Stimulated activated naive CD8-positive, alpha-beta T cell treated with anti-CD3 and anti-CD28 coated beads, Interleukin-15, amount 100 ng/mL, for 72 hours (primary cell): ENCODE data around the gene PCDHGA4.
A peak's percentile ranks its signal among the peaks of the same experiment; 100 is the strongest.
"Not testable (repeated sequence)": the region's sequence is repeated elsewhere in the genome, so short reads cannot be mapped to it uniquely, and the experiment has no call there.

ENCODE experiments used
- ATAC-seq: fragments of 150-1000 bp; cut with Tn5 transposase; 2 replicates; pipeline ENCODE4 v1.10.0; 2021; ENCODE audit warnings: mild to moderate bottlenecking, moderate library complexity
- DNase-seq, 2 donors: peaks; one replicate each; pipeline ENCODE4 v3.0.0; 2021 to 2022
- H3K27ac Mint-ChIP-seq, 2 donors: one replicate each; pipeline ENCODE4 v1.8.0; 2022; ENCODE audit warnings: mild to moderate bottlenecking in 2 of 2, mixed read lengths in 2 of 2, moderate library complexity in 2 of 2
- H3K27me3 Mint-ChIP-seq: one replicate; pipeline ENCODE4 v1.8.0; 2022; ENCODE audit warnings: mixed read lengths
- H3K4me1 Mint-ChIP-seq: one replicate; pipeline ENCODE4 v1.8.0; 2022; ENCODE audit warnings: mild to moderate bottlenecking, mixed read lengths
- H3K4me3 Mint-ChIP-seq, 2 donors: one replicate each; pipeline ENCODE4 v1.8.0; 2022; ENCODE audit warnings: mild to moderate bottlenecking in 2 of 2, mixed read lengths in 2 of 2, moderate library complexity in 1 of 2
- H3K9me3 Mint-ChIP-seq, 2 donors: one replicate each; pipeline ENCODE4 v1.8.0; 2022; ENCODE audit warnings: mixed read lengths in 2 of 2

Gene PCDHGA4

DNA sequence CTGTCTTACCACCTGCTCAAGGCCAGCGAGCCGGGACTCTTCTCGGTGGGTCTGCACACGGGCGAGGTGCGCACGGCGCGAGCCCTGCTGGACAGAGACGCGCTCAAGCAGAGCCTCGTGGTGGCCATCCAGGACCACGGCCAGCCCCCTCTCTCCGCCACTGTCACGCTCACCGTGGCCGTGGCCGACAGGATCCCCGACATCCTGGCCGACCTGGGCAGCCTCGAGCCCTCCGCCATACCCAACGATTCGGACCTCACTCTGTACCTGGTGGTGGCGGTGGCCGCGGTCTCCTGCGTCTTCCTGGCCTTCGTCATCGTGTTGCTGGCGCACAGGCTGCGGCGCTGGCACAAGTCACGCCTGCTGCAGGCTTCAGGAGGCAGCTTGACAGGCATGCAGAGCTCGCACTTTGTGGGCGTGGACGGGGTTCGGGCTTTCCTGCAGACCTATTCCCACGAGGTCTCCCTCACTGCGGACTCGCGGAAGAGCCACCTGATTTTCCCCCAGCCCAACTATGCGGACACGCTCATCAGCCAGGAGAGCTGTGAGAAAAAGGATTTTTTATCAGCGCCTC, 14.0 kb upstream of the PCDHGA4 start:
- not testable (repeated sequence) for H3K4me1 Mint-ChIP-seq, ATAC-seq, H3K4me3 Mint-ChIP-seq, DNase-seq
- peak overlapping the region in 1 of 2 donors; percentile 63 for H3K27ac Mint-ChIP-seq
- peaks cover 96% of the 10 kb centered on the region for H3K27me3 Mint-ChIP-seq
- peaks cover 50 to 65% of the 10 kb centered on the region in 2 donors for H3K9me3 Mint-ChIP-seq

DNA sequence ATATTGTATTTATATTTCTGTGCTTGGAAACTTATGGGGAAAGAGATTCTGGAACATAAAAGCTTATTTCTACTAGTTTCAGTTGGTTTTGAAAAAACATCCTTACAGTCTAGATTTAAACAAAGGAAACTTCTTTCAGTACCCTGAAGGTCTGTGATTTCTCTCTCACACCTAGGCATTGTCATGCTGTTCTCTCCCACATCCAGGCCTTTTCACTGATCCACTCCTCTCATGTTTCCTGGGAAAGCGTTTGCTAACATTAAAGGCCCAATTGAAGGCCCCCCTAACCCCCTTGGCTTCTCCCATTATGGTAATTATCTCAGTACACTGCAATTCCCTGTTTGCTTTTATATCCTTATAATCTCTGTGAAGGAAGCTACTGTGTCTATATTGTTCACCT, 12.0 kb upstream of the PCDHGA4 start:
- Mint-ChIP-seq H3K9me3 (peaks cover 40 to 66% of the 10 kb centered on the region in 2 donors), H3K27ac (no peak overlapping the region), H3K4me1 (no peaks in the 10 kb centered on the region), H3K27me3 (peaks cover 97% of the 10 kb centered on the region), H3K4me3 (no peak overlapping the region)
- ATAC-seq: no peak
- no peak for DNase-seq

DNA sequence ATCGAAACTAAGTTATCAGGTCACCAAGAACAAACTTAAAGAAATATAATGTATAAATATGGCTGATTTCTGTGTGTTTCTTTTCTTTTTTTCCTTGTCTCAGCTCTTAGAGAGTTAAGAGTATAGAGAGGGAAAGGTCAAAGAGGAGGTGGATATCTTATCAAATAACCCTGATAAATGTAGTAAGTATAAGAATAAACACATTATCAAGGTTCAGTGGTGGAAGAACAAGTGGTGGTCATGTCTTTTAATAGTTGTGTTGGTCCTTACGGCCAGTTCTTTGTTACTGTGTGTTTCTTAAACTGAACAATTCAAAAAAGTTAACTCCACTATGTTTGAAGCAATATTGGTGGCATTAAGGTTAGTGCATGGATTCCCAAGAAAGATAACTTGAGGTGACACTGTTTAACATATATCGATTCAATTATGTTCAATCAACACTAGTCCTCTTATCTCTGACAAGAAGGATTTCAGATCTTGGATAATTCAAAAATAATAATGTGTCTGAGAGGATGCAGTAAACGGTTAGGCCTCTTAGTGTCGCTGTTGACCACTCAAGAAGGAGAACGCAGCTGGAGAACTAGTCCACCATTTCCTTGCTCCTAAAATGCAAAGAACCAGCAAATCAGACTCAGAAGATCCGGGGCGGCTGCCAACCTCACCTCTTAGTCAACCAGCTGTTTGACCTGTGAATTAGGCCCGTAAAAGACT, 11.4 kb upstream of the PCDHGA4 start, which contains the start of gene PCDHGA3:
Gene PCDHGA3, plus strand, starts transcription at position 588 of the 711 bp plus-strand sequence. CDS start 205 bp downstream, outside the sequence.
- Mint-ChIP-seq H3K9me3 (peaks cover 34 to 59% of the 10 kb centered on the region in 2 donors), H3K4me1 (no peaks in the 10 kb centered on the region), H3K4me3 (peak within 1 kb of the TSS; percentile 61 to 76), H3K27me3 (peaks cover 97% of the 10 kb centered on the region), H3K27ac (no peak within 1 kb of the TSS)
- DNase-seq (no peak), ATAC-seq (no peak)

DNA sequence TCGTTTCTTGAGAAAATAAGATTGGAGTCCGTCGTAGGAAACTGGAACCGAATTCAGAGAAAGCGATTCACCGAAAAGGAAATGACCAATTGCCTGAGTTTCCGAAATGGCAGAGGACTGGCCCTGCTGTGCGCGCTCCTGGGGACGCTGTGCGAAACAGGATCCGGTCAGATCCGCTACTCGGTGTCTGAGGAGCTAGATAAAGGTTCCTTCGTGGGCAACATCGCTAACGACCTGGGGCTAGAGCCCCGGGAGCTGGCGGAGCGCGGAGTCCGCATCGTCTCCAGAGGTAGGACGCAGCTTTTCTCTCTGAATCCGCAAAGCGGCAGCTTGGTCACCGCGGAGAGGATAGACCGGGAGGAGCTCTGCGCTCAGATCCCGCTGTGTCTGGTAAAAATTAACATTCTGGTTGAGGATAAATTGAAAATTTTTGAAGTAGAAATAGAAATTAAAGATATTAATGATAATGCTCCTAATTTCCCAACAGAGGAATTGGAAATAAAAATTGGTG, 10.8 kb upstream of the PCDHGA4 start:
- Mint-ChIP-seq H3K27me3 (peaks cover 96% of the 10 kb centered on the region), H3K27ac (no peak overlapping the region), H3K9me3 (peaks cover 34 to 53% of the 10 kb centered on the region in 2 donors), H3K4me1 (no peaks in the 10 kb centered on the region), H3K4me3 (peak overlapping the region; percentile 61 to 76)
- ATAC-seq: no peak
- DNase-seq: no peak

DNA sequence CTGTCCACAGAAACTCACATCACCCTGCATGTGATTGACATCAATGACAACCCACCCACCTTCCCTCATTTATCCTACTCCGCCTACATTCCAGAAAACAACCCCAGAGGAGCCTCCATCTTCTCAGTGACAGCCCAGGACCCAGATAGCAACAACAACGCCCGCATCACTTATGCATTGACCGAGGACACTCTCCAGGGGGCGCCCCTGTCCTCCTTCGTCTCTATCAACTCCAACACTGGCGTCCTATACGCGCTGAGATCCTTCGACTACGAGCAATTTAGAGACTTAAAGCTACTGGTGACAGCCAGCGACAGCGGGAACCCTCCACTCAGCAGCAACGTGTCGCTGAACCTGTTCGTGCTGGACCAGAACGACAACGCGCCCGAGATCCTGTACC, 9.5 kb upstream of the PCDHGA4 start:
- ATAC-seq: no peak
- H3K9me3 Mint-ChIP-seq: peaks cover 30 to 52% of the 10 kb centered on the region in 2 donors
- H3K4me1 Mint-ChIP-seq: no peaks in the 10 kb centered on the region
- DNase-seq: no peak
- peaks cover 90% of the 10 kb centered on the region for H3K27me3 Mint-ChIP-seq
- H3K4me3 Mint-ChIP-seq: no peak overlapping the region
- no peak overlapping the region for H3K27ac Mint-ChIP-seq

DNA sequence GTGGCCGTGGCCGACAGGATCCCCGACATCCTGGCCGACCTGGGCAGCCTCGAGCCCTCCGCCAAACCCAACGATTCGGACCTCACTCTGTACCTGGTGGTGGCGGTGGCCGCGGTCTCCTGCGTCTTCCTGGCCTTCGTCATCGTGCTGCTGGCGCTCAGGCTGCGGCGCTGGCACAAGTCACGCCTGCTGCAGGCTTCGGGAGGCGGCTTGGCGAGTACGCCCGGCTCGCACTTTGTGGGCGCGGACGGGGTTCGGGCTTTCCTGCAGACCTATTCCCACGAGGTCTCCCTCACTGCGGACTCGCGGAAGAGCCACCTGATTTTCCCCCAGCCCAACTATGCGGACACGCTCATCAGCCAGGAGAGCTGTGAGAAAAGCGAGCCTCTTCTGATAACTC, 8.8 kb upstream of the PCDHGA4 start:
- H3K4me3 Mint-ChIP-seq, H3K27ac Mint-ChIP-seq, H3K4me1 Mint-ChIP-seq, DNase-seq, ATAC-seq: not testable (repeated sequence)
- Mint-ChIP-seq H3K9me3 (peaks cover 28 to 48% of the 10 kb centered on the region in 2 donors), H3K27me3 (peaks cover 90% of the 10 kb centered on the region)

DNA sequence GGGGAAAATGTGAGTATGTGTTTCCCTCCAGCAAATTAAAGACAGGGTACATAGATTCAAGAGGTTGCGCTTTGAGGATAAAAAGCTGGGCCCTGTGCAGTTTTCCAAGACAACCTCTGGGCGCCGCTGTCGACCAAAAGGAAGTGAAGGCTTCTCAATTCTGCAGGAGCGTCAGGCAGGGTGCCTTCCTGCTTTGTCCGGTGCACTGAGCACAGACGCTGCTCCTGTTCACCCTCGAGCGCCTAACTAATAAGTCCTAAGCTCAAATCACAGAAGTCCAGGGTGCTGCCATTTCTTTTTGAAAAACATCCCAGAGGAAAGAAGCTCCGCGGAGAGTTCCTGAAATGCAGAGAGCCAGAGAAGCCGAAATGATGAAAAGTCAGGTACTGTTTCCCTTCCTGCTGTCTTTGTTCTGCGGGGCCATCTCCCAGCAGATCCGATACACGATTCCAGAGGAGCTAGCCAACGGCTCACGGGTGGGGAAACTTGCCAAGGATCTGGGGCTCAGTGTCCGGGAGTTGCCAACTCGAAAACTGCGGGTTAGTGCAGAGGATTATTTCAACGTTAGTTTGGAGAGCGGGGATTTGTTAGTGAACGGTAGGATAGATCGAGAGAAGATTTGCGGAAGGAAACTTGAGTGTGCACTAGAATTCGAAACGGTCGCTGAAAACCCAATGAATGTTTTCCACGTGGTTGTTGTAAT, 4.8 kb upstream of the PCDHGA4 start, which contains the start of gene PCDHGB1:
Gene PCDHGB1, plus strand, starts transcription at position 183 of the 703 bp plus-strand sequence. Its CDS starts 162 bp downstream, at position 345.
- ATAC-seq (peak; percentile 69), DNase-seq (peak in 1 of 2 donors; percentile 52)
- Mint-ChIP-seq H3K9me3 (peaks cover 20 to 41% of the 10 kb centered on the region in 2 donors), H3K27ac (no peak within 1 kb of the TSS), H3K4me1 (no peaks in the 10 kb centered on the region), H3K4me3 (peak within 1 kb of the TSS; percentile 61 to 75), H3K27me3 (peaks cover 85% of the 10 kb centered on the region)

DNA sequence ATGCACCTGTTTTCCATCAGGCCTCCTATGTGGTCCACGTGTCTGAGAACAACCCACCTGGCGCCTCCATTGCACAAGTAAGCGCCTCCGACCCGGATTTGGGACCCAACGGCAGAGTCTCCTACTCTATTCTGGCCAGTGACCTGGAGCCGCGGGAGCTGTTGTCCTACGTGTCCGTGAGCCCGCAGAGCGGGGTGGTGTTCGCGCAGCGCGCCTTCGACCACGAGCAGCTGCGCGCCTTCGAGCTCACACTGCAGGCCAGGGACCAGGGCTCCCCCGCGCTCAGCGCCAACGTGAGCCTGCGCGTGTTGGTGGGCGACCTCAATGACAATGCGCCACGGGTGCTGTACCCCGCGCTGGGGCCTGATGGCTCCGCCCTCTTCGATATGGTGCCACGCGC, 3.2 kb upstream of the PCDHGA4 start:
- peaks cover 12 to 40% of the 10 kb centered on the region in 2 donors for H3K9me3 Mint-ChIP-seq
- no peaks in the 10 kb centered on the region for H3K4me1 Mint-ChIP-seq
- ATAC-seq (no peak), DNase-seq (no peak)
- peaks cover 85% of the 10 kb centered on the region for H3K27me3 Mint-ChIP-seq
- H3K27ac Mint-ChIP-seq: no peak overlapping the region
- H3K4me3 Mint-ChIP-seq: no peak overlapping the region

DNA sequence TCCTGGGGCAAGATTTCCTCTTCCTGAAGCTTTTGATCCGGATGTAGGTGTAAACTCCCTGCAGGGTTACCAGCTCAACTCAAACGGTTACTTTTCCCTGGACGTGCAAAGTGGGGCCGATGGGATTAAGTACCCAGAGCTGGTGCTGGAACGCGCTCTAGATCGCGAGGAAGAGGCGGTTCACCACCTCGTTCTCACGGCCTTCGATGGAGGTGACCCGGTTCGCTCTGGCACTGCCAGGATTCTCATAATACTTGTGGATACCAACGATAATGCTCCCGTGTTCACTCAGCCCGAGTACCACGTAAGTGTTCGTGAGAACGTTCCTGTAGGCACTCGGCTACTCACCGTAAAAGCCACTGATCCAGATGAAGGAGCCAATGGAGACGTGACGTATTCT, 820 bp downstream of the PCDHGA4 start:
- peaks cover 83% of the 10 kb centered on the region for H3K27me3 Mint-ChIP-seq
- DNase-seq: no peak
- peaks cover 6% of the 10 kb centered on the region for H3K4me1 Mint-ChIP-seq
- no peak for ATAC-seq
- peaks cover 20 to 44% of the 10 kb centered on the region in 2 donors for H3K9me3 Mint-ChIP-seq
- H3K4me3 Mint-ChIP-seq: peak overlapping the region in 1 of 2 donors; percentile 64
- H3K27ac Mint-ChIP-seq: no peak overlapping the region

DNA sequence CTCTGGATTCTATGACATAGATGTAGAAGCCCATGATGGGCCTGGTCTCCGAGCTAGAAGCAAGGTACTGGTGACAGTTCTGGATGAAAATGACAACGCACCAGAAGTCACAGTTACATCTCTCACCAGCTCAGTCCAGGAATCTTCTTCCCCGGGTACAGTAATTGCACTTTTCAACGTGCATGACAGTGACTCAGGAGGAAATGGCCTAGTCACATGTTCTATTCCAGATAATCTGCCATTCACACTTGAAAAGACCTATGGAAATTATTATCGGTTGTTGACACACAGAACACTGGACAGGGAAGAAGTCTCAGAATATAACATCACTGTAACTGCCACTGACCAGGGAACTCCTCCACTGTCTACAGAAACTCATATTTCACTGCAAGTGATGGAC, 1.3 kb downstream of the PCDHGA4 start:
- H3K4me1 Mint-ChIP-seq: peaks cover 6% of the 10 kb centered on the region
- H3K4me3 Mint-ChIP-seq: no peak overlapping the region
- DNase-seq (no peak), ATAC-seq (no peak)
- no peak overlapping the region for H3K27ac Mint-ChIP-seq
- H3K27me3 Mint-ChIP-seq: peaks cover 83% of the 10 kb centered on the region
- H3K9me3 Mint-ChIP-seq: peaks cover 20 to 49% of the 10 kb centered on the region in 2 donors

DNA sequence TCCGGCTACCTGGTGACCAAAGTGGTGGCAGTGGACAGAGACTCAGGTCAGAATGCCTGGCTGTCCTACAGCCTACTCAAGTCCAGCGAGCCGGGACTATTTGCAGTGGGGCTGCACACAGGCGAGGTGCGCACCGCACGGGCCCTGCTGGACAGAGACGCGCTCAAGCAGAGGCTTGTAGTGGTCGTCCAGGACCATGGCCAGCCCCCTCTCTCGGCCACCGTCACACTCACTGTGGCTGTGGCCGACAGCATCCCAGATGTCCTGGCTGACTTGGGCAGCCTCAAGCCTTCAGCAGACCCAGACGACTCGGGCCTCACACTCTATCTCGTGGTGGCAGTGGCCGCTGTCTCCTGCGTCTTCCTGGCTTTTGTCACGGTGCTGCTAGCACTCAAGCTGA, 2.1 kb downstream of the PCDHGA4 start:
- ATAC-seq (no peak), DNase-seq (no peak)
- Mint-ChIP-seq H3K4me3 (no peak overlapping the region), H3K27ac (no peak overlapping the region), H3K9me3 (peaks cover 20 to 57% of the 10 kb centered on the region in 2 donors), H3K27me3 (peaks cover 83% of the 10 kb centered on the region), H3K4me1 (peaks cover 6% of the 10 kb centered on the region)

DNA sequence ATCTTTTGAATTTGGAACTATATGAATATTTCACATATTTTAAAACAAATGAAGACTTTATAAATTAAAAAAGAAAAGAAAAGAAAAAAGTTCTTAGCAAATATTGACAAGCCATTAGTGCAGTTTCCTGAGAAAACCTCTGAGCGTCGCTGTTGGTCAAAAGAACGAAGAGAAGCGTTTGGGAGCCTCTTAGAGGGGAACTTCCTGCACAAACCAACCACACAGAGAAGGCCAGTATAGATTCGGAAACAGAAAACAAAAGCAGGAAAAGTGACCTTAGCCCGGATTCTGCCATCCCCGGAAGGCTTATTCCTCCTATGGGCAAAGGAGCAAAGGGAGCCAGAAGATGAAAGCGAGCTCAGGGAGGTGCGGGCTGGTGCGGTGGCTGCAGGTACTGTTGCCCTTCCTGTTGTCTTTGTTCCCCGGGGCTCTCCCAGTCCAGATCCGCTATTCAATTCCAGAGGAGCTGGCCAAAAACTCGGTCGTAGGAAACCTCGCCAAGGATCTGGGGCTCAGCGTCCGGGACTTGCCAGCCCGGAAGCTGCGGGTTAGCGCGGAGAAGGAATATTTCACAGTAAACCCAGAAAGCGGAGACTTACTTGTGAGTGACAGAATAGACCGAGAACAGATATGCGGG, 5.1 kb downstream of the PCDHGA4 start, which contains the start of gene PCDHGB2:
Gene PCDHGB2, plus strand, starts transcription at position 205 of the 637 bp plus-strand sequence. Its CDS starts 142 bp downstream, at position 347.
- Mint-ChIP-seq H3K27me3 (peaks cover 87% of the 10 kb centered on the region), H3K9me3 (peaks cover 19 to 64% of the 10 kb centered on the region in 2 donors), H3K27ac (peak within 1 kb of the TSS in 1 of 2 donors; percentile 85), H3K4me3 (peak within 1 kb of the TSS; percentile 75 to 86), H3K4me1 (peaks cover 6% of the 10 kb centered on the region)
- ATAC-seq (peak; percentile 35), DNase-seq (no peak)

DNA sequence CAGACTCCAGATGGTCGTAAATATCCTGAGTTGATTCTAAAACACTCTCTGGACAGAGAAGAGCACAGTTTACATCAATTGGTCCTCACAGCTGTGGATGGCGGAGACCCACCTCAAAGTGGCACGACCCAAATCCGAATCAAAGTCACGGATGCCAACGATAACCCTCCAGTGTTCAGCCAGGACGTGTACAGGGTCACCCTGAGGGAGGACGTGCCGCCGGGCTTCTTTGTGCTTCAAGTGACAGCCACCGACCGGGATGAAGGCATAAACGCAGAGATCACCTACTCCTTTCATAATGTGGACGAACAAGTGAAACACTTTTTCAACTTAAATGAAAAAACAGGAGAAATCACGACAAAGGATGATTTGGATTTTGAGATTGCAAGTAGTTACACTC, 5.9 kb downstream of the PCDHGA4 start:
- Mint-ChIP-seq H3K4me1 (peaks cover 6% of the 10 kb centered on the region), H3K27ac (no peak overlapping the region), H3K4me3 (no peak overlapping the region), H3K9me3 (peaks cover 19 to 66% of the 10 kb centered on the region in 2 donors), H3K27me3 (peaks cover 87% of the 10 kb centered on the region)
- ATAC-seq (no peak), DNase-seq (no peak)

DNA sequence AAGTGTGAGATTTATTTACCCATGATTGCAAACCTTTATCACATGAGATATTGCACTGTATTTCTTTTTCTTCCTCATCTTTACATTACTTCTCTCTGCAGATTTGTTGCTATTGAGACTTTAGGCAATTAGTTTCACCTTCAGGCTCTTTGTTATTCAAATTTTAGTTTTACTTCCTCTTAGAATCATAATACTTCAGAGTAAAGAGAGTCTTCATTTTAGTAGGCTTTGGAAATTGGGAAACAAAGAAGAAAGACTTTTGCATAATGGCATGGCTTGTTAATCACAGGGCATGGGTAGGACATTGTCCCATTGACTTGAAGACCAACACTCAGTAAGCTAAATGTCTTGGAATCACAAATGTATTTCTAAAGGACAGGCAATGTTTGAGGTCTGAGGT, 7.9 kb downstream of the PCDHGA4 start:
- H3K27ac Mint-ChIP-seq: no peak overlapping the region
- H3K4me3 Mint-ChIP-seq: no peak overlapping the region
- H3K9me3 Mint-ChIP-seq: peaks cover 19 to 54% of the 10 kb centered on the region in 2 donors
- H3K4me1 Mint-ChIP-seq: peaks cover 6% of the 10 kb centered on the region
- peaks cover 89% of the 10 kb centered on the region for H3K27me3 Mint-ChIP-seq
- DNase-seq: no peak
- no peak for ATAC-seq
